Anterior cingulate cortex (tissue), 58 donors: ENCODE measurements around the gene GNPTAB.
A peak's percentile ranks its signal among the peaks of the same experiment; 100 is the strongest.
"Not testable (repeated sequence)": the region's sequence is repeated elsewhere in the genome, so short reads cannot be mapped to it uniquely, and the experiment has no call there.

ENCODE experiments used
- DNase-seq, 58 donors: peaks; one replicate each; lab custom pipeline; 2025; lab: John Stamatoyannopoulos, UW

Gene GNPTAB

GRCh38 chr12:101743242-101743641 is 87.5 kb downstream of the GNPTAB start:
- DNase-seq = no peak

DNA sequence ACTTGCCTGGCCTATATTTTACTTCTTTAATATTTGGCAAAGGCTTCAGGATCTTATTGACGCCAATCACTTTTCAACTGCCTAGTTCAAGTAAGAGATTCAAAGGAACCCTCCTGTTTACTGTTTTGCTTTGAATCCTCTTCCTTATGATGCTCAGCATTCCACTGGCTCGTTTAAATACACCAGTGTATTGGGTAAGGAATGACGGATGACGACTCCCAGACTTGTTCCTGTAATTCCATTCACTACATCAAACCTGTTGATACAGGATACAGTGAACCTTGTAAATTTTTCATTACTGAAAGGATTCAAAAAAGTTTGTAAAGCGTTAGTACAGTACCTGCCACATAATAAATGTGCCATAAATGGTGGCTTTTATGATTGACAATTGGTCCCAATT is 89.8 kb downstream of the GNPTAB start:
- no peak for DNase-seq

GRCh38 chr12:101740566-101740965 is 90.2 kb downstream of the GNPTAB start:
- DNase-seq = no peak

DNA sequence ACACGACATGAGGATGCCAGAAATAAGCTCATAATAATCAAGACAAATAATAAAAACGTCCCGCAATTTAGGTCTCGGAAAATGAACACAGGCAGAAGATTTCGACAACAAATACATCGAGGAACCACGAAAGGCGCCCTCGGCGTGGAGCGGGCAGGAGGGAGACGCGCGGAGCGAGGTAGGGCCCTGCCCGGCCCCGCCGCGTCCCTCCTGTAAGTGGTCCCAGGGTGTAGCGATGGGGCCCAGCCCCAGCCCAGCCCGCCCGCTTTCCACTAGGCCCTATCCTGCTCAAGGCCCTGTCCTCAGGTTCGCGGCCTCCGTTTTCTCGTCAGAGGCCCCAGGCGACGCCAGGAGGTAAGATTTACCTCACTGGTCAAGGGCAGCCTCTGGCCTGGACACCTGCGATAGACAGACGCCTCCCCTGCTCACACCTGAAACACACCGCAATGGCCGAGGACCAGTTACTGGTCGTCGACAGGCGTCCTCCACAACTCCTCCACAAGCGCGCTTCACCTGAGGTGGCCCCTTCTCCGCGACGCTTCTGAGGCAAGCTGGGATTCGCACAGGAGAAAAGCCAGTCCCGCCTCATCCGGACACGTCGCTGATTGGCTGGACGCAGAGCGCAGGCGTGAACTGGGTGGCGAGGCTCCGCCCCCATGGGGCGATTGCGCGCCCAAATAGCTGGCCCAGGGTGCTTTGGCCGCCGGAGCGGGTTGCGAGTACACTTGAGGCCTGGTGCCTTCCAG is 91.7 kb downstream of the GNPTAB start, which contains the start of gene SYCP3:
SYCP3 (minus strand) TSS at position 543 of the 746 bp plus-strand sequence. CDS start 1,527 bp downstream, outside the sequence.
- no peak for DNase-seq

DNA sequence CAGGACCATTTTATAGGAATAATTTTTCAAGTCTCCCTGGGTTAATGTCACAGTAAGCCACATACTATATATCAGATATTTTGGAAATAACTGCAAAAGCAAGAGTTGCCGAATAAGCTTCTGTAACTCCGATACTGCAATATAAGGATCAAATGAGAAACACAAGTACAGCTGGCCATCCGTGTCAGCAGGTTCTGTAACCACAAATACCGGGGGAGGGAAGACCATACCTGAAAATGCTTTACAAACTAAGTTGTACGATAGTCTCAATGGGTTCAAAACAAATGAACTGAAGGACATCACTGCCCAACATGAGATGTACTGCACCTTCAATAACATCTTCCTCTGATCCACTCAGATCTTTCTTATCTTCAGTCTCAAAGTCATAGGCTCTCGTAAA is 93.3 kb downstream of the GNPTAB start:
- DNase-seq = no peak

DNA sequence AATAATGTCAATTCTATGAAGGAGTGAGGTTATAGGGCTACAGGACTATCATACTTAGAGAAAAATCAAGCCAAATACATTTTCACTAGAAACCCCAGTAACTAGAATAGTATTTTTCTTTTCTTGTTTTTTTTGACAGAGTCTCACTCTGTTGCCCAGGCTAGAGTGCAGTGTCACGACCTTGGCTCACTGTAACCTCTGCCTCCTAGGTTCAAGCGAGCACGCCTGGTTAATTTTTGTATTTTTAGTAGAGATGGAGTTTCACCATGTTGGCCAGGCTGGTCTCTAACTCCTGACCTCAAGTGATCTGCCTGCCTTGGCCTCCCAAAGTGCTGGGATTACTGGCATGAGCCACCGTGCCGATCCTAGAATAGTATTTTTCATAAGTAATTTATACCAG is 96.3 kb downstream of the GNPTAB start:
- DNase-seq = not testable (repeated sequence)

- DNase-seq = no peak
Observed at GRCh38 chr12:101733166-101733565, 97.6 kb downstream of the GNPTAB start.

DNA sequence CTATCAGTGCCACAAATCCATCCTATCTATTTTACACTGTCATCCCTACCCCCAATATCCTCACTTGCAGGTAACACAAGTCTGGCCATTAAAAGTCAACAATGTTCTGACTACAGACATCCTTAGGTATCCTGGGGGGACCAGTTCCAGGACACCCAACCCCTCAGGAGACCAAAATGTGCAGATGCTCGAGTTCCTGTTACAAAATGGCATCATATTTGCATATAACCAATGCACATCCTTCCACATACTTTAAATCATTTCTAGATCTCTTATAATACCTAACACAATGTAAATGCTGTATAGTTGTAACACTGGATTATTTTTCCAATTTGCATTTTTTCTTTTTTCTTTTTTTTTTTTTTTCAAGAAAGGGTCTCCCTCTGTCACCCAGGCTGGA is 98.4 kb downstream of the GNPTAB start:
- DNase-seq = no peak

DNA sequence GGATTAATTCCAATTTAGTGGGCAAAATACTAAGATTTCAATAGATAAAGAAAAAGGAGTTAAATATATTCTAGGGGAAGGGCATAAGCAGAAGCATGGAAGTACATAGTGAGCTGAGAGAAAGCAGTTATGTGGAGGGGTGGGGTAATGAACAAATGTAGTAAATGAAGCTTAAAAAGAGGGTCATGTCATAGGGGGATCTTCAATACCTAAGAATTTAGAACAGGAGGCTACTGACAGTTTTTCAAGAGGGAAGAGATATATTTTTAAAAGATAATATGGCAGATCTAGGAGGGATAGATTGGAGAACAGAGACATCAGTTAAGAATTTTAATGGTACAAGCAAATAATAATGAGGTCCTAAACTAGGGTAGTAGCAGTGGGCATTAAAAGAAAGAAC is 100.9 kb downstream of the GNPTAB start:
- no peak for DNase-seq

DNA sequence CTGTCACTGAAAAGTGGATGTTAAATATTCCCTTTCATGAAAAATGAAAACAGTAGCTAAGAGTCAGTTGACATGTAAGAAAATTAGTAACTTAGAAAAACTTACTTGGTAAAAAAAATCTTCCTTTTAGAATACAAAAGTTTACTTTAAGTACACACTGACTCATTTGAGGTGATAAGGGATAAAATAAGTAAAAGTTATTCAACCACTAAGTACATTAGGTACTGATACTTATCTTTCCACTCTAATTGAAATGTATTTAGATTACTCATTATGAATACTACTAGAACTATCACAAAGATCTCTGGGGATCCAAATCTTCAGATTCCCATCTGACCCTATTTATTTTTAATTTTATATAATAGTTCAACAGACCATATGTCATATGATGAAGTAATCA is 103.7 kb downstream of the GNPTAB start:
- DNase-seq = no peak

DNA sequence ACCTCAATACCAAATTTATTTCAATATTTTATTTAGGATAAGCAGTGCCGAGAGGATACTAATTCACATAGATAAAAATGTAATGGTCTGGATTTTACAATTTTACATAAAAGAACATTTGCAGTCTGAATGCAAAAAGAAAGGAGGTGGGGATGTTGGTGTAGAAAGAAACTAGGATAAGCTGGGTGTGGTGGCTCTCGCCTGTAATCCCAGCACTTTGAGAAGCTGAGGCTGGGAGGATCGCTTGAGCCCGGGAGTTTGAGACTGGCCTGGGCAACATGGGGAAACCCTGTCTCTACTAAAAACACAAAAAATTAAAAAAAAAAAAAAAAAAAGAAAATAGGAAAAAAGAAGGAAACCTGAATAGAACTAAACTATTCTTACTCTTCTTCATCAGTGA is 108.4 kb downstream of the GNPTAB start:
- no peak for DNase-seq

DNA sequence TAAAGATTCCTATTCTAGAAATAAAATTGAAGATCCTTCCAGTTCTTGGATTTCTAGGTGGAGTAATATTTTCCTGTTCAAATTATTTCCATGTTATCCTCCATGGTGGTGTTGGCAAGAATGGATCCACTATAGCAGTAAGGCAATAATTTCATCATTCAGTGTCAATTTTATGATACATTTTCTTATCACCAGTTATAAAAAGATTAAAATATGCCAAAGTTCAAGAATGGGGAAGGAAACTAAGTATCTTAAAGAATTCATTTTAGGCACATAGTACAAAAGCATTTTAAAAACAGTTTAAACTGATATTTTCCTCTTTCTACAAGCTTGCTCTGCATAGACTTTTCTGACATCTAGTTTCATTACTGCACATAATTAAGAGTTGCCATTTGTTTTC is 110.6 kb downstream of the GNPTAB start:
- DNase-seq = no peak

DNA sequence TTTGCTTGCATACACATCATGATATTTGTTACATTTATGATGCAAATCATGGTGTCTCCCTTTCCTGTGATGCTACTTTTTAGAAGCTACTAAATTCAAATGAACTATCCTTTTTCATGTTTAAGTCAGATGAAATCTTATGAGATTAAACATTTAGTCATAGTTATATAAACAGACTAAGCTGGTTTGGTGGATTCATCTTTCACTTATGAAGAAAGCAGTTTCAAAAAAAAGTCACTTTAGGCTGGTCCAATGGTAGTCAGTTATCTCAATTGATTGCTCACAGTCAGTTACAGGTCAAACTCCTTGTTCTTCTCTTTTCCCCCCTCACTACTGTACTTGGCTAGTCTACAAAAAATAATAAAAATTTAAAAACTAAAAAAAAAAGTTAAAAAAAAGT is 111.2 kb downstream of the GNPTAB start:
- DNase-seq = no peak

GRCh38 chr12:101714877-101715444 is 115.8 kb downstream of the GNPTAB start:
- no peak for DNase-seq

- DNase-seq = no peak
Observed at GRCh38 chr12:101713930-101714329, 116.8 kb downstream of the GNPTAB start.

GRCh38 chr12:101713059-101713682 is 117.6 kb downstream of the GNPTAB start:
- peak in 30 of 58 donors; percentile 1 to 63 (median 25) for DNase-seq

GRCh38 chr12:101710288-101710687 is 120.5 kb downstream of the GNPTAB start:
- no peak for DNase-seq

DNA sequence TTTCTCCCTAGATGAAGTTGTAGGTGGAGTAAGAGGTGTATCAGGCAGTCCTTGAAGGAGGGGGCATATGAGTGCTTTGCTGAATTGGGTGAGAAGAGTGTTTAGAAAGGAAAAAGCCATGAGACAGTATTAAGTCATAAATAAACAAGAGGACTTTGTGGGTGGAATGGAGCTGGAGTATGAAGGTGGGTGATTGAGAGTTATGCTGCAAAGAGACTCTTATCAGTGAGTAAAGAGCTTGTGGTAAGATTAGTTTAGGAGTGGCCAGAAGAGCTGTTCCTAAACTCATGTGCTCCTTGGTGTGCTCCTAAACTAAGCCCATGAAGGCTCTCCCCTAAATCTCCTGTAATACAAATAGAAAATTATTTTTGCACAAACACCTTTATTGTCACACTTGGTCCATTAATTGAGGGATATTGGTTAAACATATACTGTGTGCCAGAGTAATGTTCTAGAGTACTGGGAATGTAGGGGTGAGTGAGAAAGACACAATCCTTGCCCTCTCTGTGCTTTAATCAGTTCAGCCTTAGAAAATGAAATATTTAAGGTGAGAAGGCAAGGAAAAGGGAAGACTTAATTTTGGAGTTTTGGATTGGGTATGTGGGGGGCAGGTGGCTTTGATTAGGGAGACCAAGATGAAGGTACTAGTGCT is 123.5 kb downstream of the GNPTAB start:
- DNase-seq = no peak

GRCh38 chr12:101706403-101706802 is 124.4 kb downstream of the GNPTAB start:
- no peak for DNase-seq

GRCh38 chr12:101703487-101703886 is 127.3 kb downstream of the GNPTAB start:
- DNase-seq = no peak

DNA sequence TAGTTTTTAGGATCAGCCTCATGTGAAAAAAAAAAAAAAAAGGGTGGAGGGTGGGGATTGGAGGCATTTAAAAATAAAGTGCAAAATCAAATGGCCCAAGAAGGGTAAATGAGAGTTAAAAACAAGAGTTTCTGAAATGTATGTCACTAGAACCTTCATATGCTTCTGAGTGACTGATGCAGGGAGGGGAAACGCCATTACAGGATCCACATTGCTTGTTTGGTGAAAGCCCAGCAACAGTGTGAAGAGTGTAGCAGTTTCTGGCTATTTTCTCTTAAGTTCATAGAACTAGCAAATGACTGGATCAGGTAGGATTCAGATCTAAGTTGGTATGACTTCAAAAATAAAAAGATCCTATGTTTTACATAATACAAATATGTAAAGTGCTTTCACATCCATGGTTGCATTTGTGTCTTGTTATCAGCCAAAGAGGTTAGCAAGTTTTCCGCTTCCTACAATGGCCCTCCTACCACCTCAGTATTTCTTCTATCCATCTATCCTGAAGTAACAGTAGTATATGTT is 130.4 kb downstream of the GNPTAB start:
- no peak for DNase-seq
